Astrocyte (in vitro differentiated cells and primary cell): ENCODE data around the gene FLG2. TPM values are rescaled to one million over a fixed set of nuclear protein-coding genes. Genes with fewer than 3 reads are reported as not detected.
"Not testable (repeated sequence)": the region's sequence is repeated elsewhere in the genome, so short reads cannot be mapped to it uniquely, and the experiment has no call there.

ENCODE experiments used
- DNase-seq: peaks from one replicate; pipeline ENCODE4 v3.0.0-alpha.2; 2010; ENCODE audit warnings: low read depth
- FAIRE-seq: peaks from 2 replicates; lab custom pipeline; 2011; peaks lifted over from hg19 to GRCh38; lab: Jason Lieb, UNC
- H2AFZ ChIP-seq: 2 replicates; pipeline ENCODE4 v1.6.0; 2012; ENCODE audit warnings: low read depth, low read length, inconsistent platforms
- H3K27ac ChIP-seq: 2 replicates; pipeline ENCODE4 v1.5.1; 2011; ENCODE audit warnings: low read depth, low read length, inconsistent platforms
- H3K27me3 ChIP-seq: 2 replicates; pipeline ENCODE4 v1.6.0; 2011; ENCODE audit warnings: low read length, inconsistent platforms; ENCODE audit not compliant: insufficient read depth
- H3K36me3 ChIP-seq: 2 replicates; pipeline ENCODE4 v1.5.1; 2011; ENCODE audit warnings: low read length, inconsistent platforms; ENCODE audit not compliant: insufficient read depth
- H3K4me1 ChIP-seq: 2 replicates; pipeline ENCODE4 v1.5.1; 2011; ENCODE audit warnings: low read length, inconsistent platforms; ENCODE audit not compliant: insufficient read depth
- H3K4me2 ChIP-seq: 2 replicates; pipeline ENCODE4 v1.6.0; 2012; ENCODE audit warnings: low read length, inconsistent platforms
- H3K4me3 ChIP-seq: 2 replicates; pipeline ENCODE4 v1.5.1; 2011; ENCODE audit warnings: low read depth, mild to moderate bottlenecking, low read length, inconsistent platforms; ENCODE audit not compliant: insufficient read depth
- H3K79me2 ChIP-seq: 2 replicates; pipeline ENCODE4 v1.6.0; 2012; ENCODE audit warnings: mild to moderate bottlenecking, low read length, inconsistent platforms; ENCODE audit not compliant: insufficient read depth
- H3K9ac ChIP-seq: 2 replicates; pipeline ENCODE4 v1.6.0; 2012; ENCODE audit warnings: mild to moderate bottlenecking, low read length, inconsistent platforms
- H3K9me3 ChIP-seq: 2 replicates; pipeline ENCODE4 v1.5.1; 2012; ENCODE audit warnings: low read depth, mild to moderate bottlenecking, low read length, inconsistent platforms; ENCODE audit not compliant: insufficient read depth
- H4K20me1 ChIP-seq: 2 replicates; pipeline ENCODE4 v1.6.0; 2012; ENCODE audit warnings: low read length, inconsistent platforms; ENCODE audit not compliant: insufficient read depth
- H3K27ac Mint-ChIP-seq: one replicate; pipeline ENCODE4 v1.8.0; 2021; ENCODE audit warnings: mild to moderate bottlenecking, mixed read lengths; ENCODE audit not compliant: unreplicated experiment
- H3K27me3 Mint-ChIP-seq: one replicate; pipeline ENCODE4 v1.8.0; 2021; ENCODE audit warnings: low read depth, mixed read lengths; ENCODE audit not compliant: unreplicated experiment
- H3K36me3 Mint-ChIP-seq: one replicate; pipeline ENCODE4 v1.8.0; 2021; ENCODE audit warnings: low read depth, mixed read lengths; ENCODE audit not compliant: unreplicated experiment
- H3K4me1 Mint-ChIP-seq: one replicate; pipeline ENCODE4 v1.8.0; 2021; ENCODE audit warnings: low read depth, mixed read lengths; ENCODE audit not compliant: unreplicated experiment
- H3K4me3 Mint-ChIP-seq: one replicate; pipeline ENCODE4 v1.8.0; 2021; ENCODE audit warnings: mild to moderate bottlenecking, moderate library complexity, mixed read lengths; ENCODE audit not compliant: unreplicated experiment
- H3K9me3 Mint-ChIP-seq: one replicate; pipeline ENCODE4 v1.8.0; 2021; ENCODE audit warnings: mild to moderate bottlenecking, mixed read lengths; ENCODE audit not compliant: unreplicated experiment
- EZH2 ChIP-seq: IDR thresholded peaks from 2 replicates; pipeline ENCODE4 v1.6.1; 2012; ENCODE audit warnings: mild to moderate bottlenecking, low read length, inconsistent platforms; ENCODE audit not compliant: insufficient read depth
- total RNA-seq: library from RNA; stranded (reverse); gene quantifications from 2 replicates; pipeline ENCODE4 v1.2.1, GENCODE V29; 2021
- TF ChIP-seq, protein P1 (sequence below): IDR thresholded peaks from 2 replicates; pipeline ENCODE4 v1.5.1; 2011; ENCODE audit warnings: low read depth, mild to moderate bottlenecking, inconsistent platforms, low read length, moderate library complexity; ENCODE audit not compliant: insufficient read depth

FLG2 gene
- total RNA-seq, 1 donor from 2014 or later: not detected

- Histone ChIP-seq H3K79me2 (no peaks in the 10 kb centered on the region), H3K9ac (no peak overlapping the region), H3K4me2 (no peak overlapping the region), H3K4me3 (no peak overlapping the region), H3K36me3 (no peaks in the 10 kb centered on the region), H3K27me3 (no peaks in the 10 kb centered on the region), H3K27ac (no peak overlapping the region), H3K4me1 (no peaks in the 10 kb centered on the region), H2AFZ (no peak overlapping the region), H3K9me3 (peaks cover 5% of the 10 kb centered on the region), H4K20me1 (no peaks in the 10 kb centered on the region)
- TF ChIP-seq, protein P1, sequence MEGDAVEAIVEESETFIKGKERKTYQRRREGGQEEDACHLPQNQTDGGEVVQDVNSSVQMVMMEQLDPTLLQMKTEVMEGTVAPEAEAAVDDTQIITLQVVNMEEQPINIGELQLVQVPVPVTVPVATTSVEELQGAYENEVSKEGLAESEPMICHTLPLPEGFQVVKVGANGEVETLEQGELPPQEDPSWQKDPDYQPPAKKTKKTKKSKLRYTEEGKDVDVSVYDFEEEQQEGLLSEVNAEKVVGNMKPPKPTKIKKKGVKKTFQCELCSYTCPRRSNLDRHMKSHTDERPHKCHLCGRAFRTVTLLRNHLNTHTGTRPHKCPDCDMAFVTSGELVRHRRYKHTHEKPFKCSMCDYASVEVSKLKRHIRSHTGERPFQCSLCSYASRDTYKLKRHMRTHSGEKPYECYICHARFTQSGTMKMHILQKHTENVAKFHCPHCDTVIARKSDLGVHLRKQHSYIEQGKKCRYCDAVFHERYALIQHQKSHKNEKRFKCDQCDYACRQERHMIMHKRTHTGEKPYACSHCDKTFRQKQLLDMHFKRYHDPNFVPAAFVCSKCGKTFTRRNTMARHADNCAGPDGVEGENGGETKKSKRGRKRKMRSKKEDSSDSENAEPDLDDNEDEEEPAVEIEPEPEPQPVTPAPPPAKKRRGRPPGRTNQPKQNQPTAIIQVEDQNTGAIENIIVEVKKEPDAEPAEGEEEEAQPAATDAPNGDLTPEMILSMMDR: no peak
- TF ChIP-seq EZH2: no peak
- H3K27ac Mint-ChIP-seq: no peak overlapping the region
- peaks cover 77% of the 10 kb centered on the region for H3K36me3 Mint-ChIP-seq
- H3K27me3 Mint-ChIP-seq: no peaks in the 10 kb centered on the region
- H3K4me3 Mint-ChIP-seq: no peak overlapping the region
- no peak for FAIRE-seq
- no peaks in the 10 kb centered on the region for H3K4me1 Mint-ChIP-seq
- peaks cover 70% of the 10 kb centered on the region for H3K9me3 Mint-ChIP-seq
- no peak for DNase-seq
Observed at GRCh38 chr1:152309955-152310354, 49.9 kb downstream of the FLG2 start.

- not testable (repeated sequence) for H3K4me1 Mint-ChIP-seq, H4K20me1 ChIP-seq, H3K27ac Mint-ChIP-seq, H3K9ac ChIP-seq, H3K9me3 ChIP-seq, H3K4me3 Mint-ChIP-seq, FAIRE-seq, H3K27me3 Mint-ChIP-seq, H3K4me2 ChIP-seq, H3K27ac ChIP-seq, H2AFZ ChIP-seq, H3K36me3 ChIP-seq, H3K27me3 ChIP-seq, H3K79me2 ChIP-seq, DNase-seq, H3K4me1 ChIP-seq, H3K4me3 ChIP-seq
- H3K9me3 Mint-ChIP-seq: peaks cover 72% of the 10 kb centered on the region
- peaks cover 82% of the 10 kb centered on the region for H3K36me3 Mint-ChIP-seq
Observed at GRCh38 chr1:152309320-152309901, 50.4 kb downstream of the FLG2 start.

DNA sequence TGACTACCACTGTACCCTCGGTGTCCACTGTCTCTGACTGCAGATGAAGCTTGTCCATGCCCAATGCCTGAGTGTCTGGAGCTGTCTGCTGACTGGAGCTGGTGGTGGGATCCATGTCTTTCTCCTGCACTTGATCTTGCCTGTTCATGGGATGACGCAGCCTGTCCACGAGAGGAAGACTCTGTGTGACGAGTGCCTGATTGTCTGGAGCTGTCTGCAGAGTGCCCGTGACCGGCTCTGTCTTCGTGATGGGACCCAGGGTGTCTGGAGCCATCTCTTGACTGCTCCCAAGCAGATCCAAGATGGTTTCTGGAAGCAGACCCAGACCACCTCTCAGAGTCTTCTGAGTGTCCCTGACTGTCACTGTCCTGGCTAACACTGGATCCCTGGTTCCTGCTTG lies 51.0 kb downstream of the FLG2 start:
- not testable (repeated sequence) for H4K20me1 ChIP-seq, H3K4me2 ChIP-seq, H3K4me3 ChIP-seq, DNase-seq, H3K4me1 ChIP-seq, H3K9me3 ChIP-seq, H2AFZ ChIP-seq, H3K9ac ChIP-seq, H3K27me3 ChIP-seq, H3K27ac Mint-ChIP-seq, FAIRE-seq, H3K36me3 ChIP-seq, H3K4me3 Mint-ChIP-seq, H3K27ac ChIP-seq, H3K4me1 Mint-ChIP-seq, H3K79me2 ChIP-seq, H3K27me3 Mint-ChIP-seq
- H3K9me3 Mint-ChIP-seq: peaks cover 72% of the 10 kb centered on the region
- H3K36me3 Mint-ChIP-seq: peaks cover 82% of the 10 kb centered on the region

- H3K36me3 ChIP-seq, H3K4me3 Mint-ChIP-seq, H3K27ac ChIP-seq, FAIRE-seq, H3K9ac ChIP-seq, H3K79me2 ChIP-seq, H3K27me3 Mint-ChIP-seq, H3K4me3 ChIP-seq, H3K4me1 Mint-ChIP-seq, H4K20me1 ChIP-seq, H3K9me3 ChIP-seq, H2AFZ ChIP-seq, H3K4me2 ChIP-seq, H3K27me3 ChIP-seq, H3K27ac Mint-ChIP-seq, H3K4me1 ChIP-seq, DNase-seq: not testable (repeated sequence)
- peaks cover 80% of the 10 kb centered on the region for H3K36me3 Mint-ChIP-seq
- H3K9me3 Mint-ChIP-seq: peaks cover 69% of the 10 kb centered on the region
Observed at GRCh38 chr1:152307970-152308369, 51.8 kb downstream of the FLG2 start.

DNA sequence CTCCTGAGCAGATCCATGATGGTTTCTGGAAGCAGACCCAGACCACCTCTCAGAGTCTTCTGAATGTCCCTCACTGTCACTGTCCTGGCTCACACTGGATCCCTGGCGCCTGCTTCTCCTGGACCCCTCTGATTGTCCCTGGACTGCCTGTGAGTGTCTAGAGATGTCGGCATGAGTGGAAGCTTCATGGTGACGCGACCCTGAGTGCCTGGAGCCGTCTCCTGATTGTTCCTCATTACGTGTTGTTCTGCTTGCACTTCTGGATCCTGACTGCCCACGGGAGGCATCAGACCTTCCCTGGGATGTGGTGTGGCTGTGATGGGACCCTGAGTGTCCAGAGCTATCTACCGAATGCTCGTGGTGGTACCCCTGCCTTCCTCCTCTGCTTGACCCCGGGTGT lies 53.7 kb downstream of the FLG2 start:
- not testable (repeated sequence) for H3K27me3 Mint-ChIP-seq, DNase-seq, H3K4me3 Mint-ChIP-seq, H3K27me3 ChIP-seq, H3K4me2 ChIP-seq, H4K20me1 ChIP-seq, H3K4me1 ChIP-seq, H3K9ac ChIP-seq, H3K79me2 ChIP-seq, FAIRE-seq, H3K9me3 ChIP-seq, H3K4me1 Mint-ChIP-seq, H2AFZ ChIP-seq, H3K36me3 ChIP-seq, H3K27ac ChIP-seq, H3K27ac Mint-ChIP-seq, H3K4me3 ChIP-seq
- Mint-ChIP-seq H3K9me3 (peaks cover 54% of the 10 kb centered on the region), H3K36me3 (peaks cover 61% of the 10 kb centered on the region)
